Measurements from ENCODE around the gene C10orf71. TPM values are rescaled to one million over a fixed set of nuclear protein-coding genes. Genes with fewer than 3 reads are reported as not detected.

Gene C10orf71
- total and polyA plus RNA-seq, 2 donors (not counting 1 experiment from before 2014, with no cell fraction given): not detected

DNA sequence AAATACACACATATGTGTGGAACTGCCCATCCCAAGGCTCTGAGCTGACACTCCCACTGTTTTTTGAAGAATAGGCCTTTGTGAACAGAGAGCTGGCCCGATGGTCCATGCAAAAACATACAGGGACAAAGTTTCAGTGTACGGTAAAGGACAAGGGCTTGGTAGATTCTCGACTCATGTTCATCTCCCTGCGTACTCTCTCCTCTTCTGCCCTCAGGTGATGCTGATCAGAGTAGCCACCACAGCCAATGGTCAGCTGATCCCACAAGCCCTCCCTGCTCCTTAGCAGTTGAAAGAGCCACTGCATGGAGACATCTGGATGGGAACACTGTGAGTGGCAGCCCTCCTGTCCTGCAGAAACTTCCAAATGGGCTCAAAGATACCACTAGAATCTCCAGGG is 23.1 kb upstream of the C10orf71 start:
- no peak for DNase-seq
- Histone ChIP-seq H4K20me1 (ENCODE audit: control insufficient read depth, insufficient read depth, low read length, poor library complexity, severe bottlenecking) (no peaks in the 10 kb centered on the region), H3K9me3 (ENCODE audit: control extremely low read depth in 1 of 3, control insufficient read depth in 2 of 3, insufficient read depth in 1 of 3, low read length in 2 of 3) (peaks cover 0 to 2% (median 0%) of the 10 kb centered on the region in 3 donors), H3K27ac (ENCODE audit: low read length in 2 of 2) (no peak overlapping the region), H3K36me3 (replicated peaks in 1 of 2; ENCODE audit: control extremely low read depth in 1 of 2, control insufficient read depth in 1 of 2, extremely low read depth in 1 of 2, insufficient read depth in 2 of 2, low read length in 1 of 2) (no peaks in the 10 kb centered on the region), H3K79me2 (ENCODE audit: control insufficient read depth, insufficient read depth, low read length) (no peaks in the 10 kb centered on the region), H3K4me3 (ENCODE audit: control extremely low read depth in 1 of 5, extremely low read depth in 1 of 5, insufficient read depth in 1 of 5, low read depth in 2 of 5, low read length in 4 of 5) (no peak overlapping the region), H3K4me1 (ENCODE audit: control insufficient read depth in 2 of 2, insufficient read depth in 2 of 2, low read length in 2 of 2) (peaks cover 16% of the 10 kb centered on the region in 2 donors), H3K4me2 (replicated peaks; ENCODE audit: low read depth, low read length, poor library complexity, severe bottlenecking) (no peak overlapping the region), H3K9ac (ENCODE audit: low read length) (no peak overlapping the region), H2AFZ (ENCODE audit: insufficient read depth, low read depth, low read length, poor library complexity, severe bottlenecking) (no peak overlapping the region), H3K27me3 (replicated peaks in 1 of 4; ENCODE audit: control extremely low read depth in 1 of 4, control insufficient read depth in 3 of 4, insufficient read depth in 4 of 4, low read length in 3 of 4) (peaks cover 0 to 8% (median 1%) of the 10 kb centered on the region in 4 experiments)
- Mint-ChIP-seq H3K27me3 (peaks cover 15% of the 10 kb centered on the region), H3K9me3 (ENCODE audit: insufficient read depth) (no peaks in the 10 kb centered on the region), H3K4me1 (peaks cover 20% of the 10 kb centered on the region), H3K27ac (no peak overlapping the region), H3K4me3 (no peak overlapping the region)
- ATAC-seq (ENCODE audit: low read depth): no peak
- intact Hi-C loops (cut with micrococcal nuclease): no loop called here
- POLR2A ChIA-PET: no interaction called here
- TF ChIP-seq, protein P1, sequence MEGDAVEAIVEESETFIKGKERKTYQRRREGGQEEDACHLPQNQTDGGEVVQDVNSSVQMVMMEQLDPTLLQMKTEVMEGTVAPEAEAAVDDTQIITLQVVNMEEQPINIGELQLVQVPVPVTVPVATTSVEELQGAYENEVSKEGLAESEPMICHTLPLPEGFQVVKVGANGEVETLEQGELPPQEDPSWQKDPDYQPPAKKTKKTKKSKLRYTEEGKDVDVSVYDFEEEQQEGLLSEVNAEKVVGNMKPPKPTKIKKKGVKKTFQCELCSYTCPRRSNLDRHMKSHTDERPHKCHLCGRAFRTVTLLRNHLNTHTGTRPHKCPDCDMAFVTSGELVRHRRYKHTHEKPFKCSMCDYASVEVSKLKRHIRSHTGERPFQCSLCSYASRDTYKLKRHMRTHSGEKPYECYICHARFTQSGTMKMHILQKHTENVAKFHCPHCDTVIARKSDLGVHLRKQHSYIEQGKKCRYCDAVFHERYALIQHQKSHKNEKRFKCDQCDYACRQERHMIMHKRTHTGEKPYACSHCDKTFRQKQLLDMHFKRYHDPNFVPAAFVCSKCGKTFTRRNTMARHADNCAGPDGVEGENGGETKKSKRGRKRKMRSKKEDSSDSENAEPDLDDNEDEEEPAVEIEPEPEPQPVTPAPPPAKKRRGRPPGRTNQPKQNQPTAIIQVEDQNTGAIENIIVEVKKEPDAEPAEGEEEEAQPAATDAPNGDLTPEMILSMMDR (IDR thresholded peaks at IDR 0.05): no peak
- no peak for TF ChIP-seq EZH2 (IDR thresholded peaks at IDR 0.05; ENCODE audit: borderline replicate concordance, insufficient read depth, low read depth, low read length, poor library complexity, severe bottlenecking)
- CTCF ChIA-PET: no interaction called here
- WGBS (ENCODE audit: insufficient coverage): 95% methylated on average over 4 of the region's 4 CpGs

DNA sequence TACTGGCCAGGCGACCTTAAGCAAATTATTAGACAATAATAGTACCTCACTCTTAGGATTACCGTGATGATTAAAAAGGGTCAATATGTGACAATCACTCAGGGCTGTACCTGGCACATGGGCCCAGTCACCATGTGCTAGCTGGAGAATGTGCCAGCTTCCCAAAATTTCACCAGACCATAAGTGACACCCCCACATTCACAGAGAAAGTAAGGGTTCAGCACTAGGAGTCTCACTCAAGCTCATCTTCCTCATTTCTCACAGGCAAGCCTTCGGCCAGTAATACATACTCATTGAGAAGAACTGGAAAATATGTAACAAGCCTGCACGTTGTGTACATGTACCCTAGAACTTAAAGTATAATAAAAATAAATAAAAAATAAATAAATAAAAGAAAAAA is 22.4 kb upstream of the C10orf71 start:
- POLR2A ChIA-PET: no interaction called here
- H3K27me3 Mint-ChIP-seq: peaks cover 15% of the 10 kb centered on the region
- Histone ChIP-seq H3K4me1 (ENCODE audit: control insufficient read depth in 2 of 2, insufficient read depth in 2 of 2, low read length in 2 of 2) (peaks cover 16% of the 10 kb centered on the region in 2 donors), H3K9me3 (ENCODE audit: control extremely low read depth in 1 of 3, control insufficient read depth in 2 of 3, insufficient read depth in 1 of 3, low read length in 2 of 3) (no peaks in the 10 kb centered on the region), H3K36me3 (replicated peaks in 1 of 2; ENCODE audit: control extremely low read depth in 1 of 2, control insufficient read depth in 1 of 2, extremely low read depth in 1 of 2, insufficient read depth in 2 of 2, low read length in 1 of 2) (no peaks in the 10 kb centered on the region), H3K4me2 (replicated peaks; ENCODE audit: low read depth, low read length, poor library complexity, severe bottlenecking) (no peak overlapping the region), H3K27me3 (replicated peaks in 1 of 4; ENCODE audit: control extremely low read depth in 1 of 4, control insufficient read depth in 3 of 4, insufficient read depth in 4 of 4, low read length in 3 of 4) (peaks cover 0 to 8% (median 1%) of the 10 kb centered on the region in 4 experiments), H3K79me2 (ENCODE audit: control insufficient read depth, insufficient read depth, low read length) (no peaks in the 10 kb centered on the region), H3K4me3 (ENCODE audit: control extremely low read depth in 1 of 5, extremely low read depth in 1 of 5, insufficient read depth in 1 of 5, low read depth in 2 of 5, low read length in 4 of 5) (no peak overlapping the region), H2AFZ (ENCODE audit: insufficient read depth, low read depth, low read length, poor library complexity, severe bottlenecking) (no peak overlapping the region), H3K9ac (ENCODE audit: low read length) (no peak overlapping the region), H3K27ac (ENCODE audit: low read length in 2 of 2) (no peak overlapping the region), H4K20me1 (ENCODE audit: control insufficient read depth, insufficient read depth, low read length, poor library complexity, severe bottlenecking) (no peaks in the 10 kb centered on the region)
- H3K9me3 Mint-ChIP-seq (ENCODE audit: insufficient read depth): no peaks in the 10 kb centered on the region
- intact Hi-C loops (cut with micrococcal nuclease): no loop called here
- WGBS (ENCODE audit: insufficient coverage): no CpG with 5 or more reads among the region's 4 CpGs
- ATAC-seq (ENCODE audit: low read depth) (no peak), DNase-seq (no peak)
- no peak overlapping the region for H3K27ac Mint-ChIP-seq
- H3K4me1 Mint-ChIP-seq: peaks cover 20% of the 10 kb centered on the region
- H3K4me3 Mint-ChIP-seq: no peak overlapping the region
- TF ChIP-seq, protein P1 (IDR thresholded peaks at IDR 0.05): no peak
- no peak for TF ChIP-seq EZH2 (IDR thresholded peaks at IDR 0.05; ENCODE audit: borderline replicate concordance, insufficient read depth, low read depth, low read length, poor library complexity, severe bottlenecking)
- CTCF ChIA-PET: interaction anchor here (0.6 kb wide), 1 partner anchor 124 kb away, joined by 3 read pairs; no protein-coding TSS in a partner anchor
